Measurements from ENCODE around the gene CYB561D1. TPM values are rescaled to one million over a fixed set of nuclear protein-coding genes. Genes with fewer than 3 reads are reported as not detected.

CYB561D1 gene
- total RNA-seq, 1 experiment from 2014 or later = 5.7 TPM

DNA sequence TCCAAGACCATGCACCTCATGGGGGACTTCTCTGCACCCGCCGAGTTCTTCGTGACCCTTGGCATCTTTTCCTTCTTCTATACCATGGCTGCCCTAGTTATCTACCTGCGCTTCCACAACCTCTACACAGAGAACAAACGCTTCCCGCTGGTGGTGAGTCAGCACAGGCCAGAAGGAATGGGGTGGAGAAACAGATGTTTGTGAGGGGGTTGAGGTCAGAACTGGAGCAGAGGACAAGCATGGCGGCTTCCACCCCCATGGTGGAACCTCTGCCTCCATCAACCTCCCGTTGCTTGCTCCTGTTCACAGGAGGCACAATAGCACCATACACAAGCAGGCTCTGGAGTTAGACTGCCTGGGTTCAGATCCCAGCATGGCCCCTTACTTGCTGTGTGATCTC is 17.1 kb upstream of the CYB561D1 start:
- Histone ChIP-seq H3K4me3 (ENCODE audit: low read depth, low read length, poor library complexity, severe bottlenecking) (no peak overlapping the region), H3K4me1 (ENCODE audit: insufficient read depth, low read length, poor library complexity, severe bottlenecking) (no peaks in the 10 kb centered on the region), H3K36me3 (ENCODE audit: insufficient read depth, low read length, poor library complexity, severe bottlenecking) (no peaks in the 10 kb centered on the region), H3K27me3 (replicated peaks; ENCODE audit: insufficient read depth, low read depth, low read length, poor library complexity) (peaks cover 68% of the 10 kb centered on the region), H3K27ac (ENCODE audit: low read depth, low read length, poor library complexity, severe bottlenecking) (no peak overlapping the region), H3K9me3 (ENCODE audit: low read depth, low read length, poor library complexity, severe bottlenecking) (no peaks in the 10 kb centered on the region)
- POLR2A ChIA-PET (ENCODE audit: low non-redundant PET) = no interaction called here
- intact Hi-C loops (cut with micrococcal nuclease; ENCODE audit: unreplicated experiment) = no loop called here
- BruUV-seq (replicated peaks) = no TSS peak
- no peak for TF ChIP-seq EZH2 (IDR thresholded peaks at IDR 0.05; ENCODE audit: borderline replicate concordance, low read depth, low read length, poor library complexity, severe bottlenecking)
- TF ChIP-seq, protein P1, sequence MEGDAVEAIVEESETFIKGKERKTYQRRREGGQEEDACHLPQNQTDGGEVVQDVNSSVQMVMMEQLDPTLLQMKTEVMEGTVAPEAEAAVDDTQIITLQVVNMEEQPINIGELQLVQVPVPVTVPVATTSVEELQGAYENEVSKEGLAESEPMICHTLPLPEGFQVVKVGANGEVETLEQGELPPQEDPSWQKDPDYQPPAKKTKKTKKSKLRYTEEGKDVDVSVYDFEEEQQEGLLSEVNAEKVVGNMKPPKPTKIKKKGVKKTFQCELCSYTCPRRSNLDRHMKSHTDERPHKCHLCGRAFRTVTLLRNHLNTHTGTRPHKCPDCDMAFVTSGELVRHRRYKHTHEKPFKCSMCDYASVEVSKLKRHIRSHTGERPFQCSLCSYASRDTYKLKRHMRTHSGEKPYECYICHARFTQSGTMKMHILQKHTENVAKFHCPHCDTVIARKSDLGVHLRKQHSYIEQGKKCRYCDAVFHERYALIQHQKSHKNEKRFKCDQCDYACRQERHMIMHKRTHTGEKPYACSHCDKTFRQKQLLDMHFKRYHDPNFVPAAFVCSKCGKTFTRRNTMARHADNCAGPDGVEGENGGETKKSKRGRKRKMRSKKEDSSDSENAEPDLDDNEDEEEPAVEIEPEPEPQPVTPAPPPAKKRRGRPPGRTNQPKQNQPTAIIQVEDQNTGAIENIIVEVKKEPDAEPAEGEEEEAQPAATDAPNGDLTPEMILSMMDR (conservative IDR thresholded peaks at IDR 0.05; ENCODE audit: low read depth, low read length) = no peak
- DNase-seq (ENCODE audit: low spot score) = no peak
- CTCF ChIA-PET = no interaction called here

DNA sequence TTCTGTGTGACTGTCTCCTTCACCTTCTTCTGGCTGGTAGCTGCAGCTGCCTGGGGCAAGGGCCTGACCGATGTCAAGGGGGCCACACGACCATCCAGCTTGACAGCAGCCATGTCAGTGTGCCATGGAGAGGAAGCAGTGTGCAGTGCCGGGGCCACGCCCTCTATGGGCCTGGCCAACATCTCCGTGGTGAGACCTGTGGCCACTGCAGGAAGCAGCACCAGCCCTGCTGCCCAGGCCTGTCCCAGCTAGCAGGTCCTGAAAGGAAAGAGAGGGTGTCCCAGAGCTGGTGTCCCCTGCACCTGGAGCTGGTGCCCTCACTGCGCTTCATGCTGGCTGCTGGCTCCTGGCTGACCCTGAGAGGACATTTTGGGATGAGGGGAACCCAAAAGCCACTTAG is 16.1 kb upstream of the CYB561D1 start:
- CTCF ChIA-PET = no interaction called here

DNA sequence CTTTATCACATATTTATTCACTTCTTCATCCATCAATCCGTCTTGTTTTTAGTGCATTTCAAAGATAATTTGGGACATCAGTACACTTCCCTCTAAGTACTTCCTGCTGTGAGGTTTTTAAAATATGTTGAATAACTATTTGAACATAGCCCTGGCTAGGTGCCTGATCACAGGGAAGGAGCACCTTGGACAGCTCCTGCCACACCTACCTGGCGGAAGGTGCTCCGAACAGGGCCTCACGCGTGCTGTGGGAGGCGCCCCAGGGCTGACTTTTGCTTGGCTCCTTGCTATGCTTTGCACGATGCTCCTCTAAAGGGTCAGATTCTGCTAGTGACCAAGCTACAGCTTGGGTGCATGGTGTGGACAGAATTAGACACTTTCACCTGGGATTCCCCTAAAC is 15.1 kb upstream of the CYB561D1 start:
- H3K9me3 ChIP-seq (ENCODE audit: low read depth, low read length, poor library complexity, severe bottlenecking) = no peaks in the 10 kb centered on the region
- no peaks in the 10 kb centered on the region for H3K4me1 ChIP-seq (ENCODE audit: insufficient read depth, low read length, poor library complexity, severe bottlenecking)
- H3K27me3 ChIP-seq (replicated peaks; ENCODE audit: insufficient read depth, low read depth, low read length, poor library complexity) = peaks cover 53% of the 10 kb centered on the region
- ChIA-PET POLR2A (ENCODE audit: low non-redundant PET) (no interaction called here), CTCF (no interaction called here)
- no TSS peak for BruUV-seq (replicated peaks)
- TF ChIP-seq, protein P1 (conservative IDR thresholded peaks at IDR 0.05; ENCODE audit: low read depth, low read length) = no peak
- TF ChIP-seq EZH2 (IDR thresholded peaks at IDR 0.05; ENCODE audit: borderline replicate concordance, low read depth, low read length, poor library complexity, severe bottlenecking) = no peak
- intact Hi-C loops (cut with micrococcal nuclease; ENCODE audit: unreplicated experiment) = no loop called here
- H3K36me3 ChIP-seq (ENCODE audit: insufficient read depth, low read length, poor library complexity, severe bottlenecking) = no peaks in the 10 kb centered on the region
- no peak overlapping the region for H3K4me3 ChIP-seq (ENCODE audit: low read depth, low read length, poor library complexity, severe bottlenecking)
- H3K27ac ChIP-seq (ENCODE audit: low read depth, low read length, poor library complexity, severe bottlenecking) = no peak overlapping the region
- no peak for DNase-seq (ENCODE audit: low spot score)

More for the DNA sequence above, 16.1 kb upstream of the CYB561D1 start:
- no peaks in the 10 kb centered on the region for H3K9me3 ChIP-seq (ENCODE audit: low read depth, low read length, poor library complexity, severe bottlenecking)
- no TSS peak for BruUV-seq (replicated peaks)
- no peak overlapping the region for H3K4me3 ChIP-seq (ENCODE audit: low read depth, low read length, poor library complexity, severe bottlenecking)
- H3K27ac ChIP-seq (ENCODE audit: low read depth, low read length, poor library complexity, severe bottlenecking) = no peak overlapping the region
- POLR2A ChIA-PET (ENCODE audit: low non-redundant PET) = no interaction called here
- DNase-seq (ENCODE audit: low spot score) = no peak
- intact Hi-C loops (cut with micrococcal nuclease; ENCODE audit: unreplicated experiment) = no loop called here
- H3K4me1 ChIP-seq (ENCODE audit: insufficient read depth, low read length, poor library complexity, severe bottlenecking) = no peaks in the 10 kb centered on the region
- no peaks in the 10 kb centered on the region for H3K36me3 ChIP-seq (ENCODE audit: insufficient read depth, low read length, poor library complexity, severe bottlenecking)
- TF ChIP-seq, protein P1 (conservative IDR thresholded peaks at IDR 0.05; ENCODE audit: low read depth, low read length) = no peak
- TF ChIP-seq EZH2 (IDR thresholded peaks at IDR 0.05; ENCODE audit: borderline replicate concordance, low read depth, low read length, poor library complexity, severe bottlenecking) = no peak
- peaks cover 60% of the 10 kb centered on the region for H3K27me3 ChIP-seq (replicated peaks; ENCODE audit: insufficient read depth, low read depth, low read length, poor library complexity)
